Thyroid gland (tissue), 4 donors: ENCODE data around the gene LGALS12.

Experiments
- POLR2A ChIP-seq, 2 donors: fragments of 450-650 bp; IDR thresholded peaks; one replicate each; pipeline ENCODE4 v1.6.1; 2017; ENCODE audit warnings: antibody characterized with exemption in 2 of 2, mild to moderate bottlenecking in 2 of 2, moderate library complexity in 1 of 2
- TF ChIP-seq, protein P1 (sequence below), 6 experiments: fragments of 200-600 bp in 3 of 6; fragments of 450-650 bp in 3 of 6; sonication (generic) in 3 of 6; IDR thresholded peaks; one replicate each; pipeline ENCODE4 v1.5.1; 2016 to 2019; ENCODE audit warnings: antibody characterized with exemption in 6 of 6, mild to moderate bottlenecking in 2 of 6, inconsistent platforms in 1 of 6, moderate library complexity in 1 of 6

DNA sequence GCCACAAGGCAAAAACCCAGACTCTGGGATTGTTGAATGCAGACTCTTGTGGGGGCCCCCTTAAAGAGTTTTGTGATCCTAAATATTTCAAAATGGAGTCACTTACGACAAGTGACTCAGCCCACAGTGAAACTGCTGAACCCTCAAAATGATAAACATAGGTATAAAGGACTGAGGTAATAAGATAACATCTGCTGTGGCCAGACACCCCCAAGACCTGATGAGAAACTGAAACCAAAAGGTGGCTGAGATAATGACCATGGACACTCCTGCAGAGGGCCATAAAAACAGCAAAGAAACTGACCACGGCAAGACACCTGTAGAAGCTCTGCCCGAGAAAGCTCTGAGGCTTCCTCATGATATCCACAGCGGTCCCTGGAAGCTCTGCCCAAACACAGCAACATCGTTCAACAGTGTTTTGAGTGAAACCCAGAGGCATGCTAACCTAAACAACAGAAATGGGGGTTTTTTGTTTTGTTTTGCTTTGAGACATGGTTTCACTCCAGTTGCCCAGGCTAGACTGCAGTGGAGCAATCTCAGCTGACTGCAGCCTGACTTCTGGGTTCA, 29.1 kb downstream of the LGALS12 start:
- TF ChIP-seq, protein P1, sequence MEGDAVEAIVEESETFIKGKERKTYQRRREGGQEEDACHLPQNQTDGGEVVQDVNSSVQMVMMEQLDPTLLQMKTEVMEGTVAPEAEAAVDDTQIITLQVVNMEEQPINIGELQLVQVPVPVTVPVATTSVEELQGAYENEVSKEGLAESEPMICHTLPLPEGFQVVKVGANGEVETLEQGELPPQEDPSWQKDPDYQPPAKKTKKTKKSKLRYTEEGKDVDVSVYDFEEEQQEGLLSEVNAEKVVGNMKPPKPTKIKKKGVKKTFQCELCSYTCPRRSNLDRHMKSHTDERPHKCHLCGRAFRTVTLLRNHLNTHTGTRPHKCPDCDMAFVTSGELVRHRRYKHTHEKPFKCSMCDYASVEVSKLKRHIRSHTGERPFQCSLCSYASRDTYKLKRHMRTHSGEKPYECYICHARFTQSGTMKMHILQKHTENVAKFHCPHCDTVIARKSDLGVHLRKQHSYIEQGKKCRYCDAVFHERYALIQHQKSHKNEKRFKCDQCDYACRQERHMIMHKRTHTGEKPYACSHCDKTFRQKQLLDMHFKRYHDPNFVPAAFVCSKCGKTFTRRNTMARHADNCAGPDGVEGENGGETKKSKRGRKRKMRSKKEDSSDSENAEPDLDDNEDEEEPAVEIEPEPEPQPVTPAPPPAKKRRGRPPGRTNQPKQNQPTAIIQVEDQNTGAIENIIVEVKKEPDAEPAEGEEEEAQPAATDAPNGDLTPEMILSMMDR (IDR thresholded peaks at IDR 0.05): no peak
- TF ChIP-seq POLR2A (IDR thresholded peaks at IDR 0.05): no peak
